ENCODE results near the gene KSR1.
"Not testable (repeated sequence)": the region's sequence is repeated elsewhere in the genome, so short reads cannot be mapped to it uniquely, and the experiment has no call there.

KSR1 gene

GRCh38 chr17:27667656-27668487 lies 211.6 kb downstream of the KSR1 start:
- Histone ChIP-seq H3K9ac (ENCODE audit: low read length) (no peak overlapping the region), H3K27me3 (ENCODE audit: control insufficient read depth, insufficient read depth, low read length) (peaks cover 2% of the 10 kb centered on the region; the same call in 1 of the 2 replicates), H3K9me3 (ENCODE audit: control insufficient read depth, insufficient read depth, low read depth, low read length) (no peaks in the 10 kb centered on the region), H3K27ac (ENCODE audit: low read depth, low read length) (no peak overlapping the region), H3K36me3 (ENCODE audit: control insufficient read depth, insufficient read depth, low read length) (no peaks in the 10 kb centered on the region), H3K4me3 (ENCODE audit: low read depth, low read length) (no peak overlapping the region), H3K4me1 (ENCODE audit: control insufficient read depth, insufficient read depth, low read length) (no peaks in the 10 kb centered on the region)

- no peak overlapping the region for H3K4me3 ChIP-seq (ENCODE audit: low read depth, low read length)
- peaks cover 2% of the 10 kb centered on the region; the same call in 1 of the 2 replicates for H3K27me3 ChIP-seq (ENCODE audit: control insufficient read depth, insufficient read depth, low read length)
- no peaks in the 10 kb centered on the region for H3K36me3 ChIP-seq (ENCODE audit: control insufficient read depth, insufficient read depth, low read length)
- no peak overlapping the region for H3K9ac ChIP-seq (ENCODE audit: low read length)
- H3K27ac ChIP-seq (ENCODE audit: low read depth, low read length): no peak overlapping the region
- no peaks in the 10 kb centered on the region for H3K4me1 ChIP-seq (ENCODE audit: control insufficient read depth, insufficient read depth, low read length)
- H3K9me3 ChIP-seq (ENCODE audit: control insufficient read depth, insufficient read depth, low read depth, low read length): no peaks in the 10 kb centered on the region
These were observed 212.2 kb downstream of the KSR1 start for GRCh38 chr17:27668488-27668823.

GRCh38 chr17:27669136-27669535 lies 212.9 kb downstream of the KSR1 start:
- no peaks in the 10 kb centered on the region for H3K4me1 ChIP-seq (ENCODE audit: control insufficient read depth, insufficient read depth, low read length)
- H3K9ac ChIP-seq (ENCODE audit: low read length): no peak overlapping the region
- peaks cover 2% of the 10 kb centered on the region; the same call in 1 of the 2 replicates for H3K27me3 ChIP-seq (ENCODE audit: control insufficient read depth, insufficient read depth, low read length)
- no peak overlapping the region for H3K27ac ChIP-seq (ENCODE audit: low read depth, low read length)
- H3K4me3 ChIP-seq (ENCODE audit: low read depth, low read length): no peak overlapping the region
- no peaks in the 10 kb centered on the region for H3K36me3 ChIP-seq (ENCODE audit: control insufficient read depth, insufficient read depth, low read length)
- no peaks in the 10 kb centered on the region for H3K9me3 ChIP-seq (ENCODE audit: control insufficient read depth, insufficient read depth, low read depth, low read length)

GRCh38 chr17:27669850-27670249 lies 213.6 kb downstream of the KSR1 start:
- Histone ChIP-seq H3K27me3 (ENCODE audit: control insufficient read depth, insufficient read depth, low read length) (peaks cover 2% of the 10 kb centered on the region; the same call in 1 of the 2 replicates), H3K9me3 (ENCODE audit: control insufficient read depth, insufficient read depth, low read depth, low read length) (no peaks in the 10 kb centered on the region), H3K4me3 (ENCODE audit: low read depth, low read length) (no peak overlapping the region), H3K9ac (ENCODE audit: low read length) (no peak overlapping the region), H3K36me3 (ENCODE audit: control insufficient read depth, insufficient read depth, low read length) (no peaks in the 10 kb centered on the region), H3K4me1 (ENCODE audit: control insufficient read depth, insufficient read depth, low read length) (no peaks in the 10 kb centered on the region), H3K27ac (ENCODE audit: low read depth, low read length) (no peak overlapping the region)

DNA sequence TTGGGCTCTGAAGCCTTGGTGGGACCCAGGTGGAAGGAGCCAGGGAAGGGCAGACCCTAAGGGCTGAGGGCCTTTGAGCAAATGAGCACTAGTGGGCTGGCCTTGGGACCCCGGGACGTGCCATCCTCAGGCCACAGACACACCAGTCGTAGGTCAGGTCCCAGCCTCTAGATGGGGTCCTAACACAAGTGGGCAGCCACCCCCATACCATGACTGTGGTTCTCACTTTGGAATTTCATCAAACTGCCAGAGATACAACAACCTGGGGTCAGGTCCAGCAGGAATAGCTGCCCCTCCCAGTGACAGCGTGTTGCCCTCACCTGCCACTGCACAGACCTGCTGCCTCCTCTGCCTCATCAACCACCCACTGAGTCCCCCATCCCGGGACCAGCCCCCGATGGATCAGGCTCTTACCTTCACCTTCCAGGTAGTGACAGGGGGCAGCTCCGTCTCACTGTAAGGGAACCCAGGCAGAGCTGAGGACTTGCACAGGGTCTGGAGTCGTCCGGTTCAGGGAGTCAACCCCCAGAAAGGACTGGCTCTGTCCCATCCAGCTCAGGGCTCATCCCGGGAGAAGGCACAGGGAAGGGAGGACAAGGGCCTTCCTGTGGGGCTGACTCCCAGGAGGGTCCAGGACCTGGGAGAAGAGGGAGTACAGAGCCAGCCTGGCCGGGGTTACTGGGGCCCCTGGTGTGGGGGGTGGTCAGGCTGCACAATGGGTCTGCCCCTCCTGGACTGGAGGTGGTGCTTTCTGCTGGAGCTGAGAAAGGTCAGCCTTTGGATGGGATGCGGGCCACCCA lies 214.7 kb downstream of the KSR1 start:
- Histone ChIP-seq H3K4me3 (ENCODE audit: low read depth, low read length) (no peak overlapping the region), H3K9ac (ENCODE audit: low read length) (no peak overlapping the region), H3K36me3 (ENCODE audit: control insufficient read depth, insufficient read depth, low read length) (no peaks in the 10 kb centered on the region), H3K27me3 (ENCODE audit: control insufficient read depth, insufficient read depth, low read length) (peaks cover 2% of the 10 kb centered on the region; the same call in 1 of the 2 replicates), H3K27ac (ENCODE audit: low read depth, low read length) (no peak overlapping the region), H3K9me3 (ENCODE audit: control insufficient read depth, insufficient read depth, low read depth, low read length) (no peaks in the 10 kb centered on the region), H3K4me1 (ENCODE audit: control insufficient read depth, insufficient read depth, low read length) (no peaks in the 10 kb centered on the region)

- Histone ChIP-seq H3K9ac (ENCODE audit: low read length) (no peak overlapping the region), H3K27ac (ENCODE audit: low read depth, low read length) (no peak overlapping the region), H3K9me3 (ENCODE audit: control insufficient read depth, insufficient read depth, low read depth, low read length) (no peaks in the 10 kb centered on the region), H3K27me3 (ENCODE audit: control insufficient read depth, insufficient read depth, low read length) (peaks cover 2% of the 10 kb centered on the region; the same call in 1 of the 2 replicates), H3K4me3 (ENCODE audit: low read depth, low read length) (no peak overlapping the region), H3K36me3 (ENCODE audit: control insufficient read depth, insufficient read depth, low read length) (no peaks in the 10 kb centered on the region), H3K4me1 (ENCODE audit: control insufficient read depth, insufficient read depth, low read length) (no peaks in the 10 kb centered on the region)
These were observed 215.3 kb downstream of the KSR1 start for GRCh38 chr17:27671591-27671910.

- not testable (repeated sequence) for H3K9me3 ChIP-seq (ENCODE audit: control insufficient read depth, insufficient read depth, low read depth, low read length); H3K36me3 ChIP-seq (ENCODE audit: control insufficient read depth, insufficient read depth, low read length); H3K27ac ChIP-seq (ENCODE audit: low read depth, low read length); H3K9ac ChIP-seq (ENCODE audit: low read length); H3K4me1 ChIP-seq (ENCODE audit: control insufficient read depth, insufficient read depth, low read length); H3K27me3 ChIP-seq (ENCODE audit: control insufficient read depth, insufficient read depth, low read length); H3K4me3 ChIP-seq (ENCODE audit: low read depth, low read length)
These were observed 215.8 kb downstream of the KSR1 start for GRCh38 chr17:27671977-27672480.

DNA sequence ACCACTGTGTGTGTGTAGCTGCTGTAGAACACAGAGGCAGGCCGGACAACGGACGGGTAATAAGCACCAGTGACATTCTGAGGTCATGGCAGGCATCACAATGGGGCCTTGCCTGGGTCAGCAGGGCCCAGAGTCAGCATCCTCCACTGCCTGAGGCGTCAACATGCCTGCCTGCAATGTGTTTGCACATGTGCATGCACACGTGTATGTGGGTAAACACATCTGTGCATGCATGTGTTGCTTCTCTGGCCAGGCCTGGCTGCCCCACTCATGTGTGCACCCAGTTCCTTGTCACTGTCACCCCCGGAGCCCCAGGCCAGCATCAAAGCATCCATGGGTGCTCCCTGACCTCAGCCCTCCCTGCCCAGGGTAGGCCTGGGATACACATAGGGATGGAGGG lies 218.1 kb downstream of the KSR1 start:
- Histone ChIP-seq H3K9me3 (ENCODE audit: control insufficient read depth, insufficient read depth, low read depth, low read length) (no peaks in the 10 kb centered on the region), H3K27ac (ENCODE audit: low read depth, low read length) (no peak overlapping the region), H3K9ac (ENCODE audit: low read length) (no peak overlapping the region), H3K4me1 (ENCODE audit: control insufficient read depth, insufficient read depth, low read length) (no peaks in the 10 kb centered on the region), H3K4me3 (ENCODE audit: low read depth, low read length) (no peak overlapping the region), H3K36me3 (ENCODE audit: control insufficient read depth, insufficient read depth, low read length) (no peaks in the 10 kb centered on the region), H3K27me3 (ENCODE audit: control insufficient read depth, insufficient read depth, low read length) (no peaks in the 10 kb centered on the region)

All from HUES6 (cell line).